Measurements from ENCODE around the gene SNRNP25.

Gene SNRNP25

GRCh38 chr16:63998-64913, 10.6 kb downstream of the SNRNP25 start:
- no peak for DNase-seq (ENCODE audit: low read depth)

- DNase-seq (ENCODE audit: low read depth), result no peak
Measured at GRCh38 chr16:64914-65255, 11.3 kb downstream of the SNRNP25 start.

GRCh38 chr16:65745-66144, 12.1 kb downstream of the SNRNP25 start:
- peak; percentile 74 for DNase-seq (ENCODE audit: low read depth)

- DNase-seq (ENCODE audit: low read depth), result no peak
Measured at GRCh38 chr16:66309-67182, 12.9 kb downstream of the SNRNP25 start.

- DNase-seq (ENCODE audit: low read depth), result no peak
Measured at GRCh38 chr16:67183-67791, 13.7 kb downstream of the SNRNP25 start.

- DNase-seq (ENCODE audit: low read depth), result peak; percentile 76
Measured at GRCh38 chr16:67884-68789, 14.5 kb downstream of the SNRNP25 start.

GRCh38 chr16:69181-69580, 15.6 kb downstream of the SNRNP25 start:
- DNase-seq (ENCODE audit: low read depth), result no peak

GRCh38 chr16:71210-71539, 17.5 kb downstream of the SNRNP25 start:
- no peak for DNase-seq (ENCODE audit: low read depth)

- DNase-seq (ENCODE audit: low read depth), result peak; percentile 88
Measured at GRCh38 chr16:71540-72401, 18.1 kb downstream of the SNRNP25 start.

GRCh38 chr16:72561-73548, 19.2 kb downstream of the SNRNP25 start, which contains the start of gene RHBDF1:
RHBDF1 (minus strand) TSS chr16:72631; CDS start chr16:65015, 7,616 bp downstream.
- peak; percentile 71 for DNase-seq (ENCODE audit: low read depth)

GRCh38 chr16:74051-74746, 20.6 kb downstream of the SNRNP25 start:
- DNase-seq (ENCODE audit: low read depth), result no peak

- DNase-seq (ENCODE audit: low read depth), result no peak
Measured at GRCh38 chr16:74747-75334, 21.2 kb downstream of the SNRNP25 start.

GRCh38 chr16:75580-76501, 22.2 kb downstream of the SNRNP25 start:
- peak; percentile 85 for DNase-seq (ENCODE audit: low read depth)

GRCh38 chr16:76535-77272, 23.1 kb downstream of the SNRNP25 start:
- DNase-seq (ENCODE audit: low read depth), result peak; percentile 91

- DNase-seq (ENCODE audit: low read depth), result peak; percentile 68
Measured at GRCh38 chr16:77273-77806, 23.7 kb downstream of the SNRNP25 start.

GRCh38 chr16:77807-78443, 24.3 kb downstream of the SNRNP25 start, which contains the start of gene MPG:
MPG (plus strand) TSS chr16:78225; CDS start chr16:78310, 85 bp downstream.
- DNase-seq (ENCODE audit: low read depth), result peak; percentile 86

Data from EH (cell line).